Duodenal mucosa (tissue), 2 donors: Measurements from ENCODE around the gene IFIT3.
"Not testable (repeated sequence)": the region's sequence is repeated elsewhere in the genome, so short reads cannot be mapped to it uniquely, and the experiment has no call there.

ENCODE experiments used
- H3K27ac ChIP-seq: one replicate; pipeline ENCODE4 v1.7.0; 2013; ENCODE audit warnings: low read depth, low read length
- H3K27me3 ChIP-seq, 2 donors: one replicate each; pipeline ENCODE4 v1.7.0; 2013; ENCODE audit warnings: low read length in 2 of 2, control low read depth in 1 of 2; ENCODE audit not compliant: insufficient read depth in 2 of 2, control insufficient read depth in 1 of 2
- H3K36me3 ChIP-seq, 2 donors: one replicate each; pipeline ENCODE4 v1.7.0; 2013; ENCODE audit warnings: low read length in 2 of 2, control low read depth in 1 of 2; ENCODE audit not compliant: insufficient read depth in 2 of 2, control insufficient read depth in 1 of 2
- H3K4me1 ChIP-seq, 2 donors: one replicate each; pipeline ENCODE4 v1.7.0; 2013; ENCODE audit warnings: low read length in 2 of 2, control low read depth in 1 of 2; ENCODE audit not compliant: insufficient read depth in 2 of 2, control insufficient read depth in 1 of 2
- H3K4me3 ChIP-seq, 2 donors: one replicate each; pipeline ENCODE4 v1.7.0; 2013; ENCODE audit warnings: low read length in 2 of 2, low read depth in 1 of 2
- H3K9ac ChIP-seq, 2 donors: one replicate each; pipeline ENCODE4 v1.7.0; 2013; ENCODE audit warnings: low read length in 2 of 2, low read depth in 1 of 2
- H3K9me3 ChIP-seq, 2 donors: one replicate each; pipeline ENCODE4 v1.7.0; 2013; ENCODE audit warnings: low read length in 2 of 2, control low read depth in 1 of 2; ENCODE audit not compliant: control insufficient read depth in 1 of 2

The IFIT3 gene

GRCh38 chr10:89309156-89310055 is 18.4 kb upstream of the IFIT3 start:
- no peaks in the 10 kb centered on the region for H3K4me1 ChIP-seq
- no peak overlapping the region for H3K9ac ChIP-seq
- peaks cover 9 to 12% of the 10 kb centered on the region in 2 donors for H3K36me3 ChIP-seq
- H3K27me3 ChIP-seq: no peaks in the 10 kb centered on the region
- no peak overlapping the region for H3K4me3 ChIP-seq
- H3K9me3 ChIP-seq: no peaks in the 10 kb centered on the region
- no peak overlapping the region for H3K27ac ChIP-seq

- H3K4me3 ChIP-seq: no peak overlapping the region
- H3K36me3 ChIP-seq: peaks cover 9 to 12% of the 10 kb centered on the region in 2 donors
- H3K4me1 ChIP-seq: no peaks in the 10 kb centered on the region
- no peak overlapping the region for H3K9ac ChIP-seq
- no peaks in the 10 kb centered on the region for H3K27me3 ChIP-seq
- H3K27ac ChIP-seq: no peak overlapping the region
- no peaks in the 10 kb centered on the region for H3K9me3 ChIP-seq
Observed at GRCh38 chr10:89310056-89310893, 17.5 kb upstream of the IFIT3 start.

- no peak overlapping the region for H3K4me3 ChIP-seq
- no peaks in the 10 kb centered on the region for H3K36me3 ChIP-seq
- no peaks in the 10 kb centered on the region for H3K4me1 ChIP-seq
- H3K9ac ChIP-seq: no peak overlapping the region
- H3K27ac ChIP-seq: no peak overlapping the region
- no peaks in the 10 kb centered on the region for H3K9me3 ChIP-seq
- H3K27me3 ChIP-seq: no peaks in the 10 kb centered on the region
Observed at GRCh38 chr10:89312973-89313372, 14.8 kb upstream of the IFIT3 start.

- H3K36me3 ChIP-seq: no peaks in the 10 kb centered on the region
- no peak overlapping the region for H3K27ac ChIP-seq
- H3K27me3 ChIP-seq: no peaks in the 10 kb centered on the region
- no peaks in the 10 kb centered on the region for H3K9me3 ChIP-seq
- H3K9ac ChIP-seq: no peak overlapping the region
- no peak overlapping the region for H3K4me3 ChIP-seq
- no peaks in the 10 kb centered on the region for H3K4me1 ChIP-seq
Observed at GRCh38 chr10:89314676-89315075, 13.1 kb upstream of the IFIT3 start.

GRCh38 chr10:89318047-89318446 is 9.8 kb upstream of the IFIT3 start:
- H3K27me3 ChIP-seq, H3K4me1 ChIP-seq, H3K4me3 ChIP-seq, H3K9ac ChIP-seq, H3K36me3 ChIP-seq, H3K9me3 ChIP-seq, H3K27ac ChIP-seq: not testable (repeated sequence)

- H3K4me3 ChIP-seq, H3K27me3 ChIP-seq, H3K36me3 ChIP-seq, H3K9ac ChIP-seq, H3K27ac ChIP-seq, H3K9me3 ChIP-seq: not testable (repeated sequence)
- H3K4me1 ChIP-seq: peaks cover 11 to 16% of the 10 kb centered on the region in 2 donors
Observed at GRCh38 chr10:89325081-89325480, 2.7 kb upstream of the IFIT3 start.

- not testable (repeated sequence) for H3K9me3 ChIP-seq, H3K36me3 ChIP-seq, H3K9ac ChIP-seq, H3K27ac ChIP-seq, H3K4me3 ChIP-seq, H3K27me3 ChIP-seq
- peaks cover 11 to 24% of the 10 kb centered on the region in 2 donors for H3K4me1 ChIP-seq
Observed at GRCh38 chr10:89325856-89326255, 1.9 kb upstream of the IFIT3 start.

- Histone ChIP-seq H3K27ac (no peak overlapping the region), H3K9ac (no peak overlapping the region), H3K4me3 (peak overlapping the region in 1 of 2 donors; percentile 24), H3K27me3 (no peaks in the 10 kb centered on the region), H3K9me3 (no peaks in the 10 kb centered on the region), H3K4me1 (peaks cover 29 to 42% of the 10 kb centered on the region in 2 donors), H3K36me3 (no peaks in the 10 kb centered on the region)
Observed at GRCh38 chr10:89329151-89329550, 1.4 kb downstream of the IFIT3 start.

- not testable (repeated sequence) for H3K27me3 ChIP-seq, H3K9ac ChIP-seq, H3K36me3 ChIP-seq, H3K9me3 ChIP-seq, H3K4me3 ChIP-seq
- Histone ChIP-seq H3K27ac (peak overlapping the region; percentile 6), H3K4me1 (peaks cover 33 to 43% of the 10 kb centered on the region in 2 donors)
Observed at GRCh38 chr10:89330014-89330413, 2.2 kb downstream of the IFIT3 start.

GRCh38 chr10:89330537-89331212 is 2.9 kb downstream of the IFIT3 start:
- Histone ChIP-seq H3K4me3 (no peak overlapping the region), H3K4me1 (peaks cover 36 to 47% of the 10 kb centered on the region in 2 donors)

More at GRCh38 chr10:89330537-89331212, 2.9 kb downstream of the IFIT3 start:
- Histone ChIP-seq H3K27ac (peak overlapping the region; percentile 6), H3K9me3 (no peaks in the 10 kb centered on the region), H3K36me3 (no peaks in the 10 kb centered on the region), H3K9ac (no peak overlapping the region), H3K27me3 (no peaks in the 10 kb centered on the region)
